Astrocyte of the spinal cord (primary cell): ENCODE data around the gene LRRFIP1.
"Not testable (repeated sequence)": the region's sequence is repeated elsewhere in the genome, so short reads cannot be mapped to it uniquely, and the experiment has no call there.

Experiments used
- DNase-seq: peaks from one replicate; pipeline ENCODE4 v3.0.0; 2011; ENCODE audit warnings: low read depth, low spot score
- H3K4me3 ChIP-seq: 2 replicates; pipeline ENCODE4 v1.5.1; 2011; ENCODE audit warnings: low read depth, mild to moderate bottlenecking, low read length, moderate library complexity
- in situ Hi-C: cut with HindIII; loops from 2 replicates; pipeline ENCODE4 v1.10.0; 2017; ENCODE audit warnings: low sequenced_read_pairs
- TF ChIP-seq, protein P1 (sequence below): IDR thresholded peaks from 2 replicates; pipeline ENCODE4 v1.5.1; 2012; ENCODE audit warnings: low read depth, mild to moderate bottlenecking, low read length, inconsistent platforms

The LRRFIP1 gene

DNA sequence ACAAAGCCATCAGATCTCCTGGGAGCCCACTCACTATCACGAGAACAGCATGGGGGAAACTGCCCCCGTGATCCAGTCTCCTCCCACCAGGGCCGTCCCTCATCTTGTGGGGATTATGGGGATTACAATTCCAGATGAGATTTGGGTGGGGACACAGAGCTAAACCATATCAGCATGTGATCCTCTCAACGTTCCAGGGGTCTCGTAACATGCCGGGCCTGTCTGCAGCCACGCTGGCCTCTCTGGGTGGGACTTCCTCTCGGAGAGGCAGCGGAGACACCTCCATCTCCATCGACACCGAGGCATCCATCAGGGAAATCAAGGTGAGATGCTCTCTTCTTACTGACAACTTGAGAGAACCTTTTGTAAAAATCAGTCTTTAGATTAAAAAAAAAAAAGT, 121.6 kb downstream of the LRRFIP1 start:
- H3K4me3 ChIP-seq, result no peak overlapping the region
- in situ Hi-C loops, result no loop called here
- TF ChIP-seq, protein P1, sequence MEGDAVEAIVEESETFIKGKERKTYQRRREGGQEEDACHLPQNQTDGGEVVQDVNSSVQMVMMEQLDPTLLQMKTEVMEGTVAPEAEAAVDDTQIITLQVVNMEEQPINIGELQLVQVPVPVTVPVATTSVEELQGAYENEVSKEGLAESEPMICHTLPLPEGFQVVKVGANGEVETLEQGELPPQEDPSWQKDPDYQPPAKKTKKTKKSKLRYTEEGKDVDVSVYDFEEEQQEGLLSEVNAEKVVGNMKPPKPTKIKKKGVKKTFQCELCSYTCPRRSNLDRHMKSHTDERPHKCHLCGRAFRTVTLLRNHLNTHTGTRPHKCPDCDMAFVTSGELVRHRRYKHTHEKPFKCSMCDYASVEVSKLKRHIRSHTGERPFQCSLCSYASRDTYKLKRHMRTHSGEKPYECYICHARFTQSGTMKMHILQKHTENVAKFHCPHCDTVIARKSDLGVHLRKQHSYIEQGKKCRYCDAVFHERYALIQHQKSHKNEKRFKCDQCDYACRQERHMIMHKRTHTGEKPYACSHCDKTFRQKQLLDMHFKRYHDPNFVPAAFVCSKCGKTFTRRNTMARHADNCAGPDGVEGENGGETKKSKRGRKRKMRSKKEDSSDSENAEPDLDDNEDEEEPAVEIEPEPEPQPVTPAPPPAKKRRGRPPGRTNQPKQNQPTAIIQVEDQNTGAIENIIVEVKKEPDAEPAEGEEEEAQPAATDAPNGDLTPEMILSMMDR, result no peak
- no peak for DNase-seq

DNA sequence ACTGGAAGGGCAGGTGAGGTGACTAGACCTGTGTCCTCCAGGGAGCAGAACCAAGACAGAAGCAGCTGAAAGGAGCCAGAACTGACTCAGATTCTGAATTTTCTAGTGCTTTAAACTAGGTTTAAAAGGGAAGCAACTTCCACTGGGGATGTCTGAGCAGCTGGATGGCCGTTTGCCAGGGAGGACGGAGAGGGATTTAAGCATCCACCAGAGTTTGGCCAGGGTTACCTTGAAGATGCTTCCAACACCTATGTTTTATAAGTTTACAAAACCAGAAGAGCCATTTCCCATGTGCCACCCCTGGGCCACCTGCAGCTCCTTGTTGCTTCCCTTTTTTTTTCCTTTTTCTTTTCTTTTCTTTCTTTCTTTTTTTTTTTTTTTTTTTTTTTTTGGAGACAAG, 122.6 kb downstream of the LRRFIP1 start:
- no peak overlapping the region for H3K4me3 ChIP-seq
- TF ChIP-seq, protein P1, result no peak
- no peak for DNase-seq
- in situ Hi-C loops, result no loop called here

DNA sequence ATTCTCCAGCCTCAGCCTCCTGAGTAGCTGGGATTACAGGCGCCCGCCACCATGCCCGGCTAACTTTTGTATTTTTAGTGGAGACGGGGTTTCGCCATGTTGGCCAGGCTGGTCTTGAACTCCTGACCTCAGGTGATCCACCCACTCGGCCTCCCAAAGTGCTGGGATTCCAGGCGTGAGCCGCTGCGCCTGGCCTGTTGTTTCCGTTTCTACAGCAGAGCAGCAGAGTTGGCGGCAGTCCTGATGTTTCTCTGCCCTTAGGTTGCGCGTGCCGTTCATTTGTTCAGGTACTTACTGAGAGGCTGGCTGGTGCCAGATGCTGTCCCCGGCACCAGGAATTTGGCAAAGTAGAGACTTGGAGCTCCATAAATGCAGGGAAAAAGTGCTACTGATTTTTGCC, 123.1 kb downstream of the LRRFIP1 start:
- DNase-seq, H3K4me3 ChIP-seq, in situ Hi-C loops: not testable (repeated sequence)

DNA sequence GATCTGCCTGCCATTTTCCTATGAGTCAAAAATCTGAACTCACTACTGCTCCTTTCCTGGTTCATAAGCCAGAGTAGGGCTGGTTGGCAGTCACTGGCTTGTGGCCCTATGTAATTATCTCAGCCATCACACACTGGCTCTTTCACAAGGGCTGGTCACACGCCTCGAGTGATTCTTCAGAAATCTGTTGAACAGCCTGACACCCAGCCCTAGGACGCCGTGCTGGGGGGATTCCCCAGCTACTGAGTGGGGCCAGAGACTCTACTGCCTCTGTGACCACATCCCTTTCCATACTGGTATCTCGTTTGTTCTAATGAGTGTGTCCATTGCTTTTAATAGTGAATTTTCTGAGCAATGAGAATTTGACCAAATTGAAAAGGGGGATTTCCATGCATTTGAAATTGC, 125.4 kb downstream of the LRRFIP1 start:
- no peak for DNase-seq
- TF ChIP-seq, protein P1, result no peak
- H3K4me3 ChIP-seq, result no peak overlapping the region
- in situ Hi-C loops, result no loop called here

DNA sequence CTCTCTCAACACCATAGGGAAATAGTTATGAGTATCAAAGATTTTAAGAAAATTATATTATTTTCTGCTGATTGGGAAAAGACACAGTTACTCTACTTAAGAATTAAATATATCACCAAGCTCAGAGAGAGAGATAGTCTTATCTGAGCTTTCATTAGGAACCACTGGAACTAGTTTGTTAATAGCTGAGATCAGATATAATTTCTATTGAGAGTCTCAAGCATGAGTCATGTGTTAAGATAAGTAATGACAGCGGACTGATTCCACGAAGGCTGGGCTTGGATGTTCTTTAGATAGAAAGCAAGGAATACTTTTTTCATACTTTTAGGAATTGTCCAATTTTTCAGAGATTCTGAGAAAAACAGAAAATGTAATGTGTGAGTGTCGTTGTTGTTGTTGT, 126.8 kb downstream of the LRRFIP1 start:
- in situ Hi-C loops, result no loop called here
- no peak overlapping the region for H3K4me3 ChIP-seq
- TF ChIP-seq, protein P1, result no peak
- no peak for DNase-seq

DNA sequence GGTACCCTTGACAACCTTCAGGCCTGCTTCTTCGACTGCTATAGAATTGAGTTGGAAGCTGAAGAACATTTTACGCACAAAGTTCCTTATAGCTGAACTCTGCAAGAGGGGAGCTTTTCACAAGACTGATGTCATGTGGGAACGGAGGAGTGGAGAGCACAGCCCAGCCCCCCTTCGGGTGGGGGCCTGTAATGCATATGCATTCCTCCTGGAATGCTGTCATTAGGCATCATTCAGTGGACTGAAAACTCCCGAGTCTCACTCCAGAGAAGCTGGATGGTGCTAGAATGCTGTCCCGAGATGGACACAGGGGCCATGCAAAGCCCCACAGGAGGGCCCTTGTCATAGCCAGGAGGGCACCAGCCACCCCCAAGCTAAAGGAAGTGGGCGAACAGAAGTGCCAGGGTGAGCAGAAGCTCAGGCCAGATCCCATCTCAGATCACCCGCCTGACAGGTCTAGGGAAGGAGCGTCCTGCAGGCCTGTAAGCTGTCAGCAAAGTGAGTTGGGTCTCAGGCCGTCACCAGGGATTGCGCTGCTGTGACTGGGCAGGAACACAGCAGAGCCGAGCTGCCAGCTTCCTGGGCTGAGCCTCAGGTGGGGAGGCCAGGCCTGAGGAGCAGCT, 127.3 kb downstream of the LRRFIP1 start:
- no peak for DNase-seq
- H3K4me3 ChIP-seq, result no peak overlapping the region
- TF ChIP-seq, protein P1, result no peak
- in situ Hi-C loops, result no loop called here

DNA sequence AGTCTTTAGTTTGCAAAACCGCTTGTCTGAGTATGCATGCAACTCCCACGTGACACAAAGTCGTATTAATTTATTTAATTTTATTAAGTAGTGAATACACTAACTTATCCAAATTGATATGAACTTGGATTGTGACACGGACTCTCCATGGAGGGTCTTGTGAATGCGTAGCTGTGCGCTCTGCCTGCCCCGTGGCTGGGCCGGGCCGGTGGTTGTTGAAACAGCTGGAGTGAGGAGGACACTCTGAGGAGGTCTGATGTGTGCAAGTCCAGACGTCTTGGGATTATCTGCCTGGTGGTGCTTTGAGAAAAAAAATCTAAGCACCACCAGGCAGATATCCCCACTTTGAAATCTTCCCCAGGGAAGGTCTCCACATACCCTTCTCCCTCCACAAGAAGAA, 130.2 kb downstream of the LRRFIP1 start:
- in situ Hi-C loops, result no loop called here
- H3K4me3 ChIP-seq, result no peak overlapping the region
- TF ChIP-seq, protein P1, result no peak
- no peak for DNase-seq
